Common myeloid progenitor, CD34-positive (primary cell): ENCODE measurements around the gene TOM1L2.
A peak's percentile ranks its signal among the peaks of the same experiment; 100 is the strongest.

Experiments
- CTCF ChIA-PET: fragments of 350-600 bp; sonication (Branson Sonifier 250); formaldehyde crosslinking; loops from one replicate; lab custom pipeline; 2021; ENCODE audit warnings: antibody characterized with exemption; lab: Charles Lee
- POLR2A ChIA-PET: fragments of 350-600 bp; sonication (Branson Sonifier 250); formaldehyde crosslinking; loops from one replicate; lab custom pipeline; 2021; ENCODE audit warnings: antibody characterized with exemption; lab: Charles Lee
- DNase-seq, 3 donors: peaks; one replicate each; pipeline versions ENCODE4 v3.0.0 to v3.0.0-alpha.2; 2013
- H3K27ac ChIP-seq, 2 experiments: 1 replicate in 1 of 2; 2 replicates in 1 of 2; pipeline ENCODE4 v1.7.0; 2013; ENCODE audit warnings: inconsistent platforms in 2 of 2, low read length in 2 of 2, mild to moderate bottlenecking in 2 of 2, low read depth in 1 of 2, moderate library complexity in 1 of 2; ENCODE audit not compliant: severe bottlenecking in 2 of 2, insufficient read depth in 1 of 2, poor library complexity in 1 of 2
- H3K27me3 ChIP-seq, 5 experiments: replicated peaks in 2 of 5; 1 replicate in 3 of 5; 2 replicates in 2 of 5; pipeline versions ENCODE4 v1.6.1 to v1.7.0; 2013; ENCODE audit warnings: low read length in 4 of 5, mild to moderate bottlenecking in 2 of 5, moderate library complexity in 2 of 5, inconsistent platforms in 1 of 5; ENCODE audit not compliant: insufficient read depth in 5 of 5, control insufficient read depth in 4 of 5
- H3K36me3 ChIP-seq, 4 experiments: 1 replicate in 2 of 4; 2 replicates in 2 of 4; pipeline versions ENCODE4 v1.6.1 to v1.7.0; 2013; ENCODE audit warnings: low read length in 3 of 4, control low read depth in 1 of 4, mild to moderate bottlenecking in 1 of 4; ENCODE audit not compliant: control insufficient read depth in 4 of 4, insufficient read depth in 4 of 4
- H3K4me1 ChIP-seq, 4 experiments: 1 replicate in 3 of 4; 2 replicates in 1 of 4; pipeline versions ENCODE4 v1.6.1 to v1.7.1; 2013; ENCODE audit warnings: low read length in 3 of 4, mild to moderate bottlenecking in 3 of 4, control low read depth in 1 of 4, inconsistent platforms in 1 of 4, moderate library complexity in 1 of 4; ENCODE audit not compliant: control insufficient read depth in 4 of 4, insufficient read depth in 4 of 4; ENCODE audit errors: control extremely low read depth in 1 of 4
- H3K4me3 ChIP-seq, 7 experiments: 1 replicate in 4 of 7; 2 replicates in 3 of 7; pipeline versions ENCODE4 v1.5.1 to v1.7.0; 2013; ENCODE audit warnings: mild to moderate bottlenecking in 7 of 7, low read length in 6 of 7, moderate library complexity in 6 of 7, inconsistent platforms in 2 of 7, low read depth in 2 of 7, control low read depth in 1 of 7; ENCODE audit not compliant: insufficient read depth in 4 of 7, control insufficient read depth in 1 of 7; ENCODE audit errors: extremely low read depth in 1 of 7
- H3K9me3 ChIP-seq, 5 experiments: 1 replicate in 4 of 5; 2 replicates in 1 of 5; pipeline versions ENCODE4 v1.6.1 to v1.7.1; 2013; ENCODE audit warnings: low read length in 4 of 5, mild to moderate bottlenecking in 2 of 5, inconsistent platforms in 1 of 5, low read depth in 1 of 5, moderate library complexity in 1 of 5; ENCODE audit not compliant: control insufficient read depth in 4 of 5, insufficient read depth in 2 of 5; ENCODE audit errors: control extremely low read depth in 1 of 5
- WGBS: methylation state at CpG from one replicate; pipeline ENCODE4 v1.1.5; 2013; ENCODE audit not compliant: insufficient coverage; 5-methylcytosine and 5-hydroxymethylcytosine counted together

Gene TOM1L2

GRCh38 chr17:17983376-17983775, 11.2 kb upstream of the TOM1L2 start:
- Histone ChIP-seq H3K36me3 (no peaks in the 10 kb centered on the region), H3K4me1 (peaks cover 0 to 9% (median 9%) of the 10 kb centered on the region in 4 experiments), H3K9me3 (no peaks in the 10 kb centered on the region), H3K27ac (no peak overlapping the region), H3K4me3 (no peak overlapping the region), H3K27me3 (no peaks in the 10 kb centered on the region)
- CTCF ChIA-PET: interaction anchor here (1.5 to 1.9 kb wide), 3 partner anchors 11 to 18 kb away, joined by 4 read pairs; partner anchors contain the start of genes DRC3 and TOM1L2
- 98% methylated on average over 5 of the region's 6 CpGs for WGBS
- no peak for DNase-seq
- POLR2A ChIA-PET: no interaction called here

- 94% methylated on average over 4 of the region's 9 CpGs for WGBS
- H3K9me3 ChIP-seq: no peaks in the 10 kb centered on the region
- CTCF ChIA-PET: interaction anchor here (1.6 to 1.9 kb wide), 2 partner anchors 11 to 17 kb away, joined by 4 read pairs; no protein-coding TSS in a partner anchor
- no peaks in the 10 kb centered on the region for H3K27me3 ChIP-seq
- no peak overlapping the region for H3K4me3 ChIP-seq
- H3K4me1 ChIP-seq: peaks cover 0 to 10% (median 9%) of the 10 kb centered on the region in 4 experiments
- H3K27ac ChIP-seq: no peak overlapping the region
- H3K36me3 ChIP-seq: no peaks in the 10 kb centered on the region
- POLR2A ChIA-PET: no interaction called here
- DNase-seq: no peak
Measured at GRCh38 chr17:17982801-17983200, 10.6 kb upstream of the TOM1L2 start.

- H3K36me3 ChIP-seq: no peaks in the 10 kb centered on the region
- H3K4me1 ChIP-seq: peaks cover 0 to 10% (median 9%) of the 10 kb centered on the region in 4 experiments
- WGBS: 97% methylated on average over 5 of the region's 9 CpGs
- DNase-seq: no peak
- POLR2A ChIA-PET: no interaction called here
- H3K4me3 ChIP-seq: no peak overlapping the region
- no peaks in the 10 kb centered on the region for H3K27me3 ChIP-seq
- CTCF ChIA-PET: interaction anchor here (0.7 to 1.3 kb wide), 2 partner anchors 11 to 41 kb away, joined by 3 to 4 read pairs; no protein-coding TSS in a partner anchor
- H3K27ac ChIP-seq: no peak overlapping the region
- H3K9me3 ChIP-seq: no peaks in the 10 kb centered on the region
Measured at GRCh38 chr17:17981330-17981729, 9.1 kb upstream of the TOM1L2 start.

GRCh38 chr17:17979778-17980177, 7.6 kb upstream of the TOM1L2 start:
- Histone ChIP-seq H3K36me3 (no peaks in the 10 kb centered on the region), H3K27me3 (no peaks in the 10 kb centered on the region), H3K4me3 (no peak overlapping the region), H3K4me1 (peaks cover 0 to 10% (median 9%) of the 10 kb centered on the region in 4 experiments), H3K9me3 (no peaks in the 10 kb centered on the region), H3K27ac (no peak overlapping the region)
- ChIA-PET POLR2A (no interaction called here), CTCF (no interaction called here)
- WGBS: 100% methylated on average over 2 of the region's 3 CpGs
- no peak for DNase-seq

GRCh38 chr17:17978481-17979424, 6.6 kb upstream of the TOM1L2 start:
- Histone ChIP-seq H3K27me3 (no peaks in the 10 kb centered on the region), H3K9me3 (no peaks in the 10 kb centered on the region), H3K27ac (no peak overlapping the region), H3K4me3 (no peak overlapping the region), H3K4me1 (peaks cover 0 to 10% (median 9%) of the 10 kb centered on the region in 4 experiments), H3K36me3 (no peaks in the 10 kb centered on the region)
- CTCF ChIA-PET: interaction anchor here (1.0 kb wide), 1 partner anchor 13 kb away, joined by 3 read pairs; no protein-coding TSS in a partner anchor
- WGBS: 86% methylated on average over 14 of the region's 14 CpGs
- DNase-seq: peak in 2 of 3 donors; percentile 56 to 60
- POLR2A ChIA-PET: no interaction called here

- POLR2A ChIA-PET: no interaction called here
- CTCF ChIA-PET: no interaction called here
- 99% methylated on average over 7 of the region's 10 CpGs for WGBS
- Histone ChIP-seq H3K4me1 (peaks cover 4 to 17% (median 15%) of the 10 kb centered on the region in 4 experiments), H3K36me3 (no peaks in the 10 kb centered on the region), H3K9me3 (no peaks in the 10 kb centered on the region), H3K4me3 (no peak overlapping the region), H3K27ac (no peak overlapping the region), H3K27me3 (no peaks in the 10 kb centered on the region)
- no peak for DNase-seq
Measured at GRCh38 chr17:17976931-17977570, 4.9 kb upstream of the TOM1L2 start.
